Heart left ventricle (tissue), 13 donors: ENCODE data around the gene COL27A1.

ENCODE experiments used
- POLR2A ChIP-seq, 2 donors: fragments of 450-650 bp; IDR thresholded peaks; one replicate each; pipeline ENCODE4 v1.6.1; 2017; ENCODE audit warnings: antibody characterized with exemption in 2 of 2, mild to moderate bottlenecking in 2 of 2, moderate library complexity in 2 of 2
- TF ChIP-seq, protein P1 (sequence below), 12 donors: fragments of 200-600 bp; sonication (generic) in 4 of 12; IDR thresholded peaks; one replicate each; pipeline versions ENCODE4 v1.5.0 to v1.8.0; 2018 to 2022; ENCODE audit warnings: antibody characterized with exemption in 12 of 12, mild to moderate bottlenecking in 5 of 12
- donor health status: ischemic (EF 13 %, LVEDD 7.1; RV severe dilation, severe dysfunction).
- donor health status: DM: no; HTN: yes; CAD: no.
- donor health status: DM: no; HTN: no; CAD: no.
- donor health status: ischemic (EF 25% LVEDD 6.9; RV normal size, moderate dysfunction).
- donor health status: ischemic (EF 25% LVEDD 5.7; RV mildly dilated, moderate dysfunction).
- donor health status: ischemic (EF 35%, LVEDD 5.7; RV mildly dilated, moderate dysfunction).
- donor health status: nonischemic (EF 11% LVEDD 7.7; RV severe dilation, severe dysfunction).
- donor health status: DM: yes; HTN: yes; CAD: no.
- donor health status: PGD.
- donor health status: ischemic (EF 29% LVEDD 5.4; RV normal size, mild dysfunction).
- donor health status: nonischemic (EF 23%, LVEDD 6.1; RV moderate dilation, normal function).

DNA sequence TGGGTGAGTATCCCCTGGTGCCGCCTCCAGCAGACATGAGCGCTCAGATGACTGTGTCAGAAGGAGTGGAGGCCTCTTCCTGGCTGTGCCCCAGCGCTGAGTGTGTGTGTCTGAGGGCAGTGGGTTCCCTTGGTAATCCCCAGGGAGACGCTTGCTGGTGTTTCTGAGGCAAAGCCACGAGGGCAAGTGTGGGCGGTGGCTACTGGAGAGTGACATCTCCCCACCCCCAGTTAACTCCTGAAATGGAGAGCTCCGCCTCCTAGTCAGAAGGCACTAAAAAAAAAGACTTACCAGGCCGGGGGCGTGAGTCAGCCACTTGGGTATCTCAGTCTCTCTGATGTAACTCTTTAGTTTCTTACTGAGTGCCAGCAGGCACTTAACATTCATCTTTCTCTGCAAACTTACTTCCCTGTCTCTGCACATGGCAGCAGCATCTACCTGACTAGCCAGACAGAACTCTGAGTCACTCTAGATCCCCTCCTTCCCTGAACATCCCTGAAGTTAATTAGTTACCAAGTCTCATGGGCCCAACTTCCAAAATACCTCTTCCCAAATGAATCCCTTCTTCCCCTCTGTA lies 193.7 kb downstream of the COL27A1 start:
- TF ChIP-seq, protein P1, sequence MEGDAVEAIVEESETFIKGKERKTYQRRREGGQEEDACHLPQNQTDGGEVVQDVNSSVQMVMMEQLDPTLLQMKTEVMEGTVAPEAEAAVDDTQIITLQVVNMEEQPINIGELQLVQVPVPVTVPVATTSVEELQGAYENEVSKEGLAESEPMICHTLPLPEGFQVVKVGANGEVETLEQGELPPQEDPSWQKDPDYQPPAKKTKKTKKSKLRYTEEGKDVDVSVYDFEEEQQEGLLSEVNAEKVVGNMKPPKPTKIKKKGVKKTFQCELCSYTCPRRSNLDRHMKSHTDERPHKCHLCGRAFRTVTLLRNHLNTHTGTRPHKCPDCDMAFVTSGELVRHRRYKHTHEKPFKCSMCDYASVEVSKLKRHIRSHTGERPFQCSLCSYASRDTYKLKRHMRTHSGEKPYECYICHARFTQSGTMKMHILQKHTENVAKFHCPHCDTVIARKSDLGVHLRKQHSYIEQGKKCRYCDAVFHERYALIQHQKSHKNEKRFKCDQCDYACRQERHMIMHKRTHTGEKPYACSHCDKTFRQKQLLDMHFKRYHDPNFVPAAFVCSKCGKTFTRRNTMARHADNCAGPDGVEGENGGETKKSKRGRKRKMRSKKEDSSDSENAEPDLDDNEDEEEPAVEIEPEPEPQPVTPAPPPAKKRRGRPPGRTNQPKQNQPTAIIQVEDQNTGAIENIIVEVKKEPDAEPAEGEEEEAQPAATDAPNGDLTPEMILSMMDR (IDR thresholded peaks at IDR 0.05): no peak
- no peak for TF ChIP-seq POLR2A (IDR thresholded peaks at IDR 0.05)
